ENCODE data around the gene FLII.
A peak's percentile ranks its signal among the peaks of the same experiment; 100 is the strongest.

Gene FLII

GRCh38 chr17:18280766-18281371, 22.3 kb upstream of the FLII start:
- TF ChIP-seq, protein P1, sequence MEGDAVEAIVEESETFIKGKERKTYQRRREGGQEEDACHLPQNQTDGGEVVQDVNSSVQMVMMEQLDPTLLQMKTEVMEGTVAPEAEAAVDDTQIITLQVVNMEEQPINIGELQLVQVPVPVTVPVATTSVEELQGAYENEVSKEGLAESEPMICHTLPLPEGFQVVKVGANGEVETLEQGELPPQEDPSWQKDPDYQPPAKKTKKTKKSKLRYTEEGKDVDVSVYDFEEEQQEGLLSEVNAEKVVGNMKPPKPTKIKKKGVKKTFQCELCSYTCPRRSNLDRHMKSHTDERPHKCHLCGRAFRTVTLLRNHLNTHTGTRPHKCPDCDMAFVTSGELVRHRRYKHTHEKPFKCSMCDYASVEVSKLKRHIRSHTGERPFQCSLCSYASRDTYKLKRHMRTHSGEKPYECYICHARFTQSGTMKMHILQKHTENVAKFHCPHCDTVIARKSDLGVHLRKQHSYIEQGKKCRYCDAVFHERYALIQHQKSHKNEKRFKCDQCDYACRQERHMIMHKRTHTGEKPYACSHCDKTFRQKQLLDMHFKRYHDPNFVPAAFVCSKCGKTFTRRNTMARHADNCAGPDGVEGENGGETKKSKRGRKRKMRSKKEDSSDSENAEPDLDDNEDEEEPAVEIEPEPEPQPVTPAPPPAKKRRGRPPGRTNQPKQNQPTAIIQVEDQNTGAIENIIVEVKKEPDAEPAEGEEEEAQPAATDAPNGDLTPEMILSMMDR (conservative IDR thresholded peaks at IDR 0.05; ENCODE audit: control insufficient read depth, insufficient read depth, low read depth, low read length): no peak
- DNase-seq (ENCODE audit: low read depth): no peak
- no peak overlapping the region for H3K4me3 ChIP-seq (ENCODE audit: control insufficient read depth, low read depth, low read length)

GRCh38 chr17:18280249-18280648, 21.7 kb upstream of the FLII start:
- TF ChIP-seq, protein P1 (conservative IDR thresholded peaks at IDR 0.05; ENCODE audit: control insufficient read depth, insufficient read depth, low read depth, low read length): no peak
- no peak for DNase-seq (ENCODE audit: low read depth)
- no peak overlapping the region for H3K4me3 ChIP-seq (ENCODE audit: control insufficient read depth, low read depth, low read length)

DNA sequence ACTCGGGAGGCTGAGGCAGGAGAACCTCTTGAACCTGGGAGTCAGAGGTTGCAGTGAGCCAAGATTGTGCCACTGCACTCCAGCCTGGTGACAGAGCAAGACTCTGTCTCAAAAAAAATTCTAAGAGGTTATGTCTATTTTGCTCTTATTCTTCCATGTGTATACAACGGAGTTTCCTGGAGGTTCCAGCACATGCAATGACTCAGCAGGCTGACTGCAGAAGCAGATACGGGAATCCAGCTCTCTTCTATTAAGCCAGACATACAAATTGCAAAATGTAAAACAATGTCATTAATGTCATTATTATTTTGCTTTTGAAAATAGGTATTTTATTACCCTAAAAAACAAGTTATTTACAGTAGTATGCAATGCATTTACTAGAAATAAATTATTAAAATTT, 20.3 kb upstream of the FLII start:
- H3K4me3 ChIP-seq (ENCODE audit: control insufficient read depth, low read depth, low read length): no peak overlapping the region
- TF ChIP-seq, protein P1 (conservative IDR thresholded peaks at IDR 0.05; ENCODE audit: control insufficient read depth, insufficient read depth, low read depth, low read length): no peak
- DNase-seq (ENCODE audit: low read depth): peak; percentile 51

DNA sequence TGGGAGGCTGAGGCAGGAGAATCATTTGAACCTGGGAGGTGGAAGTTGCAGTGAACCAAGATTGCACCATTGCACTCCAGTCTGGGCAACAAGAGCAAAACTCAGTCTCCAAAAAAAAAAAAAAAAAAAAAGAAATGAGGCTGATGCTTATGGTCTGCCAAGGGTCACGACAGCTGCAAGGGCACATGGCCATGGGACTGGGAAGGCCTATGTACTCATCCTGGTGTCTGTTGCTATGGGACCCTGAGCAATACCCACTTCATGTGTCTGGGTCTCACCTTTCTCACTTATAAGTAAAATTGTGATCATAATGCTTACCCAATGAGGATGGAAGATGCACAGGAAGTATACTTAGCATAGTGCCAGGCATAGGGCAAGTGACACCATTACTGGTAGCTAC, 18.5 kb upstream of the FLII start:
- DNase-seq (ENCODE audit: low read depth): no peak
- TF ChIP-seq, protein P1 (conservative IDR thresholded peaks at IDR 0.05; ENCODE audit: control insufficient read depth, insufficient read depth, low read depth, low read length): no peak
- no peak overlapping the region for H3K4me3 ChIP-seq (ENCODE audit: control insufficient read depth, low read depth, low read length)

GRCh38 chr17:18270046-18270931, 11.8 kb upstream of the FLII start:
- DNase-seq (ENCODE audit: low read depth): no peak
- TF ChIP-seq, protein P1 (conservative IDR thresholded peaks at IDR 0.05; ENCODE audit: control insufficient read depth, insufficient read depth, low read depth, low read length): no peak
- no peak overlapping the region for H3K4me3 ChIP-seq (ENCODE audit: control insufficient read depth, low read depth, low read length)

DNA sequence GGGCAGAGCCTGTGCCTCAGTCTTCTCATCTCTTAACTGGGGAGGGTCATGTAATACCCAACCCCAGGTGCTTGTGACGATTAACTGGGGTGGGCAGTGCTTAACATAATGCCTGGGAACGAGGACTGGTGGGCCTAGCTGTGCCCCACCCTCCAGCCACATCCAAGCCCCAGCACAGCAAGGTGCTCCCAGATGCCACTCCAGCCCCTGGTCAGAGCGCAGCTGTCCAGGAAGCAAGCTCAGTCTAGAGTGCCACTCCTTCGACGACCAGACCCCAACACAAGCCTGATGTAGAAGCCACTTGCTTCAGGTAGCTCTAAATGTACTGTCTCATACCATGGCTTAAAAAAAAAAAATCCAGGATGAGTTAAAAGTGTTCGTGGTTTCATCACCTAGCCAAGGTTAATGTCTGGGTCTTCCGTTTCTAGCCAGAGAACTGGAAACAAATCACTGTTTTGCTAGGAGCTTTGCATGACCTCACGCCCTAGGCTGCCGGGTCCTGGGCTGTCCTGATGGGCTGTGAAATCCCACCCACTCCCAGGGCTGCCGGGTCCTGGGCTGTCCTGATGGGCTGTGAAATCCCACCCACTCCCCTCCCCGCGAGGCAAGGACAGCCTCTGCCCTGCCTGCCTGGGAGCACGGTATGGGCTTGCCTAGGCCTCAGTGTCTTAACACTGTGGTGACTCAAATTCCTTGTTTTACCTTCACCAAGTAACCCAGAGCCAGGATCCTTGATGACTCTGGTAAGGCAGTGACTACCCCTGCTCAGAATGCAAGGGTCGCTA, 9.6 kb upstream of the FLII start:
- peak; percentile 28 for DNase-seq (ENCODE audit: low read depth)
- TF ChIP-seq, protein P1 (conservative IDR thresholded peaks at IDR 0.05; ENCODE audit: control insufficient read depth, insufficient read depth, low read depth, low read length): no peak
- H3K4me3 ChIP-seq (ENCODE audit: control insufficient read depth, low read depth, low read length): no peak overlapping the region
